Heart left ventricle (tissue), 16 donors: ENCODE results near the gene FTO. TPM values are rescaled to one million over a fixed set of nuclear protein-coding genes. Genes with fewer than 3 reads are reported as not detected.

Experiments used
- ATAC-seq, 4 donors: fragments of 200-7000 bp; cut with Tn5 transposase; one replicate each; pipeline ENCODE4 v1.9.1; 2020 to 2022; ENCODE audit warnings: moderate library complexity in 4 of 4, mild to moderate bottlenecking in 3 of 4, moderate number of reproducible peaks in 1 of 4
- DNase-seq, 5 donors: peaks; one replicate each; pipeline ENCODE4 v3.0.0-alpha.2; 2020
- H3K27ac ChIP-seq, 12 donors: fragments of 200-600 bp; sonication (generic) in 4 of 12; one replicate each; pipeline versions ENCODE4 v1.5.0 to v1.8.0; 2016 to 2022; ENCODE audit warnings: mild to moderate bottlenecking in 2 of 12
- H3K27me3 ChIP-seq, 9 donors: fragments of 200-600 bp; sonication (generic) in 2 of 9; one replicate each; pipeline versions ENCODE4 v1.5.1 to v1.8.0; 2016 to 2022; ENCODE audit warnings: mild to moderate bottlenecking in 3 of 9
- H3K36me3 ChIP-seq, 9 donors: fragments of 200-600 bp; sonication (generic) in 2 of 9; one replicate each; pipeline versions ENCODE4 v1.5.0 to v1.8.0; 2018 to 2022; ENCODE audit warnings: mild to moderate bottlenecking in 2 of 9
- H3K4me1 ChIP-seq, 12 donors: fragments of 200-600 bp; sonication (generic) in 4 of 12; one replicate each; pipeline versions ENCODE4 v1.5.0 to v1.8.0; 2016 to 2022; ENCODE audit warnings: mild to moderate bottlenecking in 3 of 12
- H3K4me3 ChIP-seq, 12 donors: fragments of 200-600 bp; sonication (generic) in 4 of 12; one replicate each; pipeline versions ENCODE4 v1.5.0 to v1.8.0; 2017 to 2022; ENCODE audit warnings: mild to moderate bottlenecking in 9 of 12, moderate library complexity in 4 of 12
- H3K9me3 ChIP-seq, 12 donors: fragments of 200-600 bp; sonication (generic) in 4 of 12; one replicate each; pipeline versions ENCODE4 v1.5.0 to v1.8.0; 2016 to 2022; ENCODE audit warnings: mild to moderate bottlenecking in 1 of 12
- POLR2A ChIP-seq, 2 donors: fragments of 450-650 bp; IDR thresholded peaks; one replicate each; pipeline ENCODE4 v1.6.1; 2017; ENCODE audit warnings: antibody characterized with exemption in 2 of 2, mild to moderate bottlenecking in 2 of 2, moderate library complexity in 2 of 2
- WGBS, 4 donors: extraction: QIAGEN DNeasy Blood & Tissue Kit in 2 of 4; methylation state at CpG; one replicate each; pipeline versions ENCODE4 v1.1.5 to v1.1.7; 2013 to 2018; 5-methylcytosine and 5-hydroxymethylcytosine counted together
- intact Hi-C, 10 donors: fragments of 100-400 bp; cut with DNase I; formaldehyde crosslinking; loops; one replicate each; pipeline versions ENCODE4 v1.11.1 to v1.14.2; 2022
- polyA plus RNA-seq, 2 donors: library from polyadenylated mRNA; stranded (reverse); fragments of 200-250 nt; gene quantifications; one replicate each; pipeline ENCODE4 v1.2.3, GENCODE V29; 2013
- total RNA-seq, 9 donors: library from RNA; depleted of rRNA in 2 of 9; stranded (reverse); fragments of >200 nt in 2 of 9; fragmentation: NEBNext Ultra II Directional in 3 of 9; extraction: Animal tissue kit (Norgen Biotek cat#: 25700) in 3 of 9; gene quantifications; one replicate each; pipeline versions ENCODE4 v1.1.0 to v1.2.4, GENCODE V29; 2016 to 2023
- TF ChIP-seq, protein P1 (sequence below), 12 donors: fragments of 200-600 bp; sonication (generic) in 4 of 12; IDR thresholded peaks; one replicate each; pipeline versions ENCODE4 v1.5.0 to v1.8.0; 2018 to 2022; ENCODE audit warnings: antibody characterized with exemption in 12 of 12, mild to moderate bottlenecking in 5 of 12
- donor health status: ischemic (EF 13 %, LVEDD 7.1; RV severe dilation, severe dysfunction).
- donor health status: healthy with polysubstance abuse.
- donor health status: DM: no; HTN: yes; CAD: no.
- donor health status: DM: no; HTN: no; CAD: no.
- donor health status: ischemic (EF 25% LVEDD 6.9; RV normal size, moderate dysfunction).
- donor health status: ischemic (EF 25% LVEDD 5.7; RV mildly dilated, moderate dysfunction).
- donor health status: healthy.
- donor health status: DM: yes; HTN: yes; CAD: no.
- donor health status: ischemic (EF 35%, LVEDD 5.7; RV mildly dilated, moderate dysfunction).
- donor health status: nonischemic (EF 11% LVEDD 7.7; RV severe dilation, severe dysfunction).
- donor health status: DM: yes; HTN: yes; CAD: no.
- donor health status: PGD.
- donor health status: ischemic (EF 29% LVEDD 5.4; RV normal size, mild dysfunction).
- donor health status: nonischemic (EF 23%, LVEDD 6.1; RV moderate dilation, normal function).

FTO gene
- total and polyA plus RNA-seq, 11 donors = 11.8 to 105 (median 86.8) TPM

DNA sequence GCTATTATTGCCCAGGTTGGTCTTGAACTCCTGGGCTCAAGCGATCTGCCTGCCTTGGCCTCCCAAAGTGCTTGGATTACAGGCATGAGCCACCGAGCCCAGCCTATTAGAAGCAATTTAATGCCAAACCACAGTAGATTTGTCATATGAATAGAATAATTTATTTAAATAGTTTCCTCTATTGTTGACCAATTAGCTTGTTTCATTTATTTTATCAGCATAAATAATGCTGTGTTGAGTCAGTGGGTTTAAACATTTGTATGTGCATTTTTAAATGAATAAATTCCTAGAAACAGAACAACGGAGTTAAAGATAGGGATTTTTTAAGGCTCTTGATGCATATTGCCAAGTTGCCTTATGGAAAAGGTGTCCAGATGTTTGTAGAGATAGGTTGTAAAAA, 26.7 kb downstream of the FTO start:
- DNase-seq = no peak
- 94 to 99% (median 96%) methylated on average over 3 of the region's 3 CpGs for WGBS, 4 donors
- intact Hi-C loops = no loop called here
- Histone ChIP-seq H3K36me3 (no peaks in the 10 kb centered on the region), H3K4me1 (peaks cover 0 to 56% (median 22%) of the 10 kb centered on the region in 12 donors), H3K27ac (no peak overlapping the region), H3K27me3 (no peaks in the 10 kb centered on the region), H3K9me3 (no peaks in the 10 kb centered on the region), H3K4me3 (no peak overlapping the region)
- TF ChIP-seq POLR2A (IDR thresholded peaks at IDR 0.05) = no peak
- TF ChIP-seq, protein P1, sequence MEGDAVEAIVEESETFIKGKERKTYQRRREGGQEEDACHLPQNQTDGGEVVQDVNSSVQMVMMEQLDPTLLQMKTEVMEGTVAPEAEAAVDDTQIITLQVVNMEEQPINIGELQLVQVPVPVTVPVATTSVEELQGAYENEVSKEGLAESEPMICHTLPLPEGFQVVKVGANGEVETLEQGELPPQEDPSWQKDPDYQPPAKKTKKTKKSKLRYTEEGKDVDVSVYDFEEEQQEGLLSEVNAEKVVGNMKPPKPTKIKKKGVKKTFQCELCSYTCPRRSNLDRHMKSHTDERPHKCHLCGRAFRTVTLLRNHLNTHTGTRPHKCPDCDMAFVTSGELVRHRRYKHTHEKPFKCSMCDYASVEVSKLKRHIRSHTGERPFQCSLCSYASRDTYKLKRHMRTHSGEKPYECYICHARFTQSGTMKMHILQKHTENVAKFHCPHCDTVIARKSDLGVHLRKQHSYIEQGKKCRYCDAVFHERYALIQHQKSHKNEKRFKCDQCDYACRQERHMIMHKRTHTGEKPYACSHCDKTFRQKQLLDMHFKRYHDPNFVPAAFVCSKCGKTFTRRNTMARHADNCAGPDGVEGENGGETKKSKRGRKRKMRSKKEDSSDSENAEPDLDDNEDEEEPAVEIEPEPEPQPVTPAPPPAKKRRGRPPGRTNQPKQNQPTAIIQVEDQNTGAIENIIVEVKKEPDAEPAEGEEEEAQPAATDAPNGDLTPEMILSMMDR (IDR thresholded peaks at IDR 0.05) = no peak
- no peak for ATAC-seq

DNA sequence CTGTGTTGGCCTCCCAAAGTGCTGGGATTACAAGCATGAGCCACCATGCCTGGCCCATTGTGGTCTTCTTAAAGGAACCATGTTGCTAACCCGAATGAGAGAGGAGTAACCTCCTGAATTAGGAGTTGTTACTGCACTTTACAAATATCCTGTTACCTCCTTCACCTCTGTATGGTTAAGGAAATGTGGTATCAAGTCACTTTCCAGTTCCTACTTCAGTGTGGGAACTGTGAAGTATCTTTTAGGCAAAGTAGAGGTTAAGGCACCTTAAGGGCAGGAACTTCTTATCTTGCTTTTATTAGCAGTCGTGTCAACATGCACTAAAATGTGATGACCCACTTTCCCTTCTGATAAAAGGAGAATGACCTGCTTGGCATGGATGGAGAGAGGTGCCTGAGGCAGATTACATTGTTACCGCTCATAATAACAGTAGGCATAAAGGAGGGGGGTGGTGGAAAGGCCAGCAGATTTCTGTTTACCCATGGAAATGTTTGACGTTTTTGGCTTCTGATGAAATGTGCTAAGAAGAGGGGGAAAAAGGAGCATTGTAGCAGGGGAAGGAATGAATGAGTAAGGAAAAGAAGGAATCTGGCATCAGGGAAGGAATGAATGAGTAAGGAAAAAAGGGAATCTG, 28.5 kb downstream of the FTO start:
- Histone ChIP-seq H3K36me3 (no peaks in the 10 kb centered on the region), H3K27me3 (no peaks in the 10 kb centered on the region), H3K4me1 (peaks cover 0 to 52% (median 10%) of the 10 kb centered on the region in 12 donors), H3K27ac (no peak overlapping the region), H3K9me3 (no peaks in the 10 kb centered on the region), H3K4me3 (no peak overlapping the region)
- WGBS, 4 donors = 34 to 37% (median 37%) methylated on average over 4 of the region's 4 CpGs
- no peak for TF ChIP-seq POLR2A (IDR thresholded peaks at IDR 0.05)
- intact Hi-C loops = no loop called here
- DNase-seq (peak in 1 of 5 donors; percentile 11), ATAC-seq (peak; percentile 60 to 84 (median 84))

DNA sequence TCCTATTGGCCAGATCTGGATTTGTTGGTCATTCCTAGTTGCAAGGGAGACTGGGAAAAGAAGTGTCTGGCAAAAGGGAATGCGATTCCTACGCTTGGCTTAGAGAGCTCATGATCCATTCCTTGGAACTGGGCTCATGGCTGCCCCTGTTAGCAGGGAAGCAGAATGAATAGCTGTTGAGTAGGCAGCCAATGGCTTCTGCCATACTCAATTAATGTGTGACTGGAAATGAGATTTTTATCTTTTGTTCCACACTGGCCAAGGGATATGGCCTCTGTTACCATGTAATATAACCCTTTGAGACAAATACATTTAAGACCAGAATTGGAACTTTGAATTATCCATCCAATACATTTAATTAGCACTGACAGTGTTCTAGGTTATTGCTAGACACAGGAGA, 31.0 kb downstream of the FTO start:
- ATAC-seq (no peak), DNase-seq (no peak)
- Histone ChIP-seq H3K9me3 (no peaks in the 10 kb centered on the region), H3K4me1 (peaks cover 0 to 52% (median 11%) of the 10 kb centered on the region in 12 donors), H3K4me3 (no peak overlapping the region), H3K36me3 (no peaks in the 10 kb centered on the region), H3K27ac (no peak overlapping the region), H3K27me3 (no peaks in the 10 kb centered on the region)
- intact Hi-C loops = no loop called here
- TF ChIP-seq POLR2A (IDR thresholded peaks at IDR 0.05) = no peak
- TF ChIP-seq, protein P1 (IDR thresholded peaks at IDR 0.05) = no peak
- 95 to 100% (median 96%) methylated on average over 2 of the region's 2 CpGs for WGBS, 4 donors

DNA sequence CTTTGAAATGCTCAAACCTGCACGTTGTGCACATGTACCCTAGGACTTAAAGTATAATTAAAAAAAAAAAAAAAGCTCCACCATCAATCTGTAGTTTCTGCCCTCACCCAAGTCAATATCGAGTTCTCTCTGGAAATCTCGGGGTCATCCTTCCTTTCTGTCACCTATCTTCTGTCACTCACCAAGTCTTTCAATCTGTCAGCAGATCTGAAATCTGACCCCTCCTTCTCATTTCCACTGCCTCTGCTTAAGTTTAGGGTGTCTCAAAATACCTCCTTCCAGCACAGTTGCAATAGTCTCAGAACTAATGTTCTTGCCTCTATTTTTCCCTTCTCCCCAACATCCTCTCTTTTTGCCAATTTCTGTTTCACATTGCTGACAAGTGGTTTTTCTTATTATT, 32.3 kb downstream of the FTO start:
- WGBS, 4 donors = 41 to 51% (median 46%) methylated on average over 3 of the region's 3 CpGs
- Histone ChIP-seq H3K27ac (no peak overlapping the region), H3K4me1 (peaks cover 0 to 60% (median 10%) of the 10 kb centered on the region in 12 donors), H3K36me3 (no peaks in the 10 kb centered on the region), H3K4me3 (no peak overlapping the region), H3K9me3 (no peaks in the 10 kb centered on the region), H3K27me3 (no peaks in the 10 kb centered on the region)
- no peak for ATAC-seq
- no peak for TF ChIP-seq POLR2A (IDR thresholded peaks at IDR 0.05)
- TF ChIP-seq, protein P1 (IDR thresholded peaks at IDR 0.05) = no peak
- DNase-seq = no peak
- intact Hi-C loops = no loop called here

DNA sequence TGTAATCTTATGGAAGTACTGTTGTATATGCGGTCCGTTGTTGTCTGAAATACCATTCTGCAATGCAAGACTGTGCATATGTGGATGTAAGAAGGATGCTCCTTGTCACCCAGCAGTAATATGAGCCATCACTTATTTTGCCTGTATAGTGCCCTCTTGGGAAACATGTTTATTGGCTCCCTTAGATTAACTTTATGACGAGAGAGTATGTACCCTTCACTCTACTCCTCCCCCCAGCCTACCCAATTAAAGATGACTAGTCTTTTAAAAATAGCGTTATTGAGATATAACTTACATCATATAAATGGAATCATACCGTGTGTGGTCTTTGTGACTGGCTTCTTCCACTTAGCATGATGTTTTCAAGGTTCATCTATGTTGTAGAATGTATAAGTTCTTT, 33.6 kb downstream of the FTO start:
- intact Hi-C loops = no loop called here
- WGBS, 4 donors = 75 to 77% (median 76%) methylated on average over 5 of the region's 5 CpGs
- no peak for TF ChIP-seq POLR2A (IDR thresholded peaks at IDR 0.05)
- TF ChIP-seq, protein P1 (IDR thresholded peaks at IDR 0.05) = no peak
- ATAC-seq (peak in 3 of 4 donors; percentile 44 to 71 (median 69)), DNase-seq (no peak)
- no peak overlapping the region for H3K27ac ChIP-seq
- no peaks in the 10 kb centered on the region for H3K27me3 ChIP-seq
- peaks cover 0 to 51% (median 7%) of the 10 kb centered on the region in 12 donors for H3K4me1 ChIP-seq
- no peaks in the 10 kb centered on the region for H3K36me3 ChIP-seq
- no peaks in the 10 kb centered on the region for H3K9me3 ChIP-seq
- no peak overlapping the region for H3K4me3 ChIP-seq
